GM19099 (cell line): ENCODE data around the gene A3GALT2.

Source experiments
- POLR2A ChIP-seq: IDR thresholded peaks from 3 replicates; pipeline ENCODE4 v1.6.1; 2011; ENCODE audit warnings: low read depth; ENCODE audit not compliant: insufficient read length; ENCODE audit errors: extremely low read depth

Gene A3GALT2

GRCh38 chr1:33329600-33330305 lies 8.9 kb upstream of the A3GALT2 start:
- TF ChIP-seq POLR2A = no peak

GRCh38 chr1:33328817-33329216 lies 7.9 kb upstream of the A3GALT2 start:
- no peak for TF ChIP-seq POLR2A

GRCh38 chr1:33327587-33328325 lies 6.9 kb upstream of the A3GALT2 start:
- TF ChIP-seq POLR2A = no peak

GRCh38 chr1:33326785-33327184 lies 5.9 kb upstream of the A3GALT2 start:
- TF ChIP-seq POLR2A = no peak

- no peak for TF ChIP-seq POLR2A
These were observed 4.0 kb upstream of the A3GALT2 start for GRCh38 chr1:33324677-33325575.

- TF ChIP-seq POLR2A = no peak
These were observed 3.0 kb upstream of the A3GALT2 start for GRCh38 chr1:33323663-33324477.

GRCh38 chr1:33322870-33323585 lies 2.1 kb upstream of the A3GALT2 start:
- TF ChIP-seq POLR2A = no peak

GRCh38 chr1:33322109-33322508 lies 1.2 kb upstream of the A3GALT2 start:
- TF ChIP-seq POLR2A = no peak

GRCh38 chr1:33321178-33321577 lies 280 bp upstream of the A3GALT2 start:
- TF ChIP-seq POLR2A = no peak

GRCh38 chr1:33319949-33320618 lies 814 bp downstream of the A3GALT2 start:
- no peak for TF ChIP-seq POLR2A

GRCh38 chr1:33319186-33319948 lies 1.5 kb downstream of the A3GALT2 start:
- no peak for TF ChIP-seq POLR2A

- TF ChIP-seq POLR2A = no peak
These were observed 3.0 kb downstream of the A3GALT2 start for GRCh38 chr1:33317946-33318345.

GRCh38 chr1:33317354-33317753 lies 3.5 kb downstream of the A3GALT2 start:
- TF ChIP-seq POLR2A = no peak
